Left lung (tissue), 10 donors: ENCODE measurements around the gene AP1M1. TPM values are rescaled to one million over a fixed set of nuclear protein-coding genes. Genes with fewer than 3 reads are reported as not detected.
A peak's percentile ranks its signal among the peaks of the same experiment; 100 is the strongest.
"Not testable (repeated sequence)": the region's sequence is repeated elsewhere in the genome, so short reads cannot be mapped to it uniquely, and the experiment has no call there.

Experiments used
- ATAC-seq: fragments of 200-7000 bp; cut with Tn5 transposase; one replicate; pipeline ENCODE4 v1.9.1; 2020; ENCODE audit warnings: moderate library complexity
- DNase-seq, 4 donors: peaks; one replicate each; pipeline ENCODE4 v3.0.0-alpha.2; 2013 to 2020
- H3K27ac ChIP-seq, 2 donors: fragments of 200-600 bp; sonication (generic) in 1 of 2; one replicate each; pipeline versions ENCODE4 v1.5.0 to v1.8.0; 2020 to 2021
- H3K27me3 ChIP-seq, 2 donors: fragments of 200-600 bp; sonication (generic) in 1 of 2; one replicate each; pipeline versions ENCODE4 v1.5.0 to v1.8.0; 2020 to 2021
- H3K36me3 ChIP-seq, 2 donors: fragments of 200-600 bp; sonication (generic) in 1 of 2; one replicate each; pipeline versions ENCODE4 v1.5.0 to v1.8.0; 2020 to 2021
- H3K4me1 ChIP-seq, 2 donors: fragments of 200-600 bp; one replicate each; pipeline ENCODE4 v1.8.0; 2021
- H3K4me3 ChIP-seq, 2 donors: fragments of 200-600 bp; sonication (generic) in 1 of 2; one replicate each; pipeline versions ENCODE4 v1.5.0 to v1.8.0; 2020 to 2021; ENCODE audit warnings: mild to moderate bottlenecking in 1 of 2
- H3K9me3 ChIP-seq, 2 donors: fragments of 200-600 bp; sonication (generic) in 1 of 2; one replicate each; pipeline versions ENCODE4 v1.5.0 to v1.8.0; 2020 to 2021
- CTCF ChIP-seq, 2 donors: fragments of 200-600 bp; sonication (generic) in 1 of 2; IDR thresholded peaks; one replicate each; pipeline versions ENCODE4 v1.5.0 to v1.8.0; 2021; ENCODE audit warnings: antibody characterized with exemption in 2 of 2
- intact Hi-C, 2 donors: fragments of 100-400 bp; cut with DNase I; formaldehyde crosslinking; loops; one replicate each; pipeline versions ENCODE4 v1.11.2 to v1.14.2; 2022
- polyA plus RNA-seq, 6 donors: library from polyadenylated mRNA; unstranded; fragments of 120-200 nt; gene quantifications; one replicate each; pipeline ENCODE4 v1.2.1, GENCODE V29; 2013; ENCODE audit not compliant: insufficient read length in 6 of 6
- total RNA-seq, 2 donors: library from RNA; stranded (reverse); fragmentation: NEBNext Ultra II Directional; extraction: Animal tissue kit (Norgen Biotek cat#: 25700); gene quantifications; one replicate each; pipeline ENCODE4 v1.2.1, GENCODE V29; 2021
- donor health status: DM: no; HTN: yes; CAD: no.
- donor health status: DM: no; HTN: no; CAD: no.

Gene AP1M1
- total and polyA plus RNA-seq, 8 donors: 51.2 to 73.9 (median 57.0) TPM

- Histone ChIP-seq H3K4me1 (peaks cover 0 to 7% of the 10 kb centered on the region in 2 donors), H3K9me3 (no peaks in the 10 kb centered on the region), H3K27me3 (no peaks in the 10 kb centered on the region), H3K27ac (no peak overlapping the region), H3K4me3 (no peak overlapping the region), H3K36me3 (no peaks in the 10 kb centered on the region)
- no peak for TF ChIP-seq CTCF (IDR thresholded peaks at IDR 0.05)
- intact Hi-C loops: no loop called here
- no peak for ATAC-seq
- DNase-seq: no peak
These were observed 30.7 kb upstream of the AP1M1 start for GRCh38 chr19:16167055-16167454.

DNA sequence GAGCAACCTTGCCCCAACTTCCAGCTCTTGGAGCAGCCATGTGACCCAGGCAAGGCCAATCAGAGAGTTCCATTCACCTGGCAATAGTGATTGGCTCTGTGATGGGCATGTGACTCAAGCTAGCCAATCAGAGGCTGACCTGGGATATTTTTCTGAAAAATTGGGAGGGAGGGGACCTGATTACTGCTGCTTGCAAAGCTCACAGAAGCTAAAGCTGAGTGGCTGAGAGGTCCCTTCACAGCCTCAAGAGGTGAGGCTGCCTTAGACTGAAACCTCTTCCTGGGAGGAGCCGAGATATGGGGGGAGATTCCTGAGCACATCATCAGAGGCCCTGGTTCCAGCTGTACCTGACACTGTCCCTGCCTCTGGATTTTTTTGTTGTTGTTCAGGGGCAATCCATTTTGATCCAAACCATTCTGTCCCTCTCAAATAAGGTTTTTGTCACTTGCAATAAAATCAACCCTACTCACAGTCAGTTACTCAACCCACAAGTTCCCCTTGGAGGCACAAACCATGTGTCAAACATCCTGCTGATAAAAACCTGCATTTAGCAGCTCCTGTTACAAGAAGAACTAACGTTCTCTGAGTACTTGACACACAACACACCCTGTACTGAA is 29.1 kb upstream of the AP1M1 start:
- TF ChIP-seq CTCF (IDR thresholded peaks at IDR 0.05): no peak
- no peaks in the 10 kb centered on the region for H3K36me3 ChIP-seq
- peak; percentile 54 for ATAC-seq
- intact Hi-C loops: no loop called here
- H3K27me3 ChIP-seq: no peaks in the 10 kb centered on the region
- no peak overlapping the region for H3K4me3 ChIP-seq
- H3K27ac ChIP-seq: peak overlapping the region in 1 of 2 donors; percentile 57
- H3K9me3 ChIP-seq: no peaks in the 10 kb centered on the region
- no peak for DNase-seq
- H3K4me1 ChIP-seq: peaks cover 0 to 7% of the 10 kb centered on the region in 2 donors

GRCh38 chr19:16170134-16170533 is 27.6 kb upstream of the AP1M1 start:
- H3K4me1 ChIP-seq: peaks cover 0 to 7% of the 10 kb centered on the region in 2 donors
- no peak overlapping the region for H3K4me3 ChIP-seq
- DNase-seq (no peak), ATAC-seq (no peak)
- no peak overlapping the region for H3K27ac ChIP-seq
- TF ChIP-seq CTCF (IDR thresholded peaks at IDR 0.05): no peak
- no peaks in the 10 kb centered on the region for H3K27me3 ChIP-seq
- no peaks in the 10 kb centered on the region for H3K36me3 ChIP-seq
- intact Hi-C loops: no loop called here
- no peaks in the 10 kb centered on the region for H3K9me3 ChIP-seq

- no peak for TF ChIP-seq CTCF (IDR thresholded peaks at IDR 0.05)
- intact Hi-C loops: no loop called here
- no peak for ATAC-seq
These were observed 21.8 kb upstream of the AP1M1 start for GRCh38 chr19:16175954-16176353.

DNA sequence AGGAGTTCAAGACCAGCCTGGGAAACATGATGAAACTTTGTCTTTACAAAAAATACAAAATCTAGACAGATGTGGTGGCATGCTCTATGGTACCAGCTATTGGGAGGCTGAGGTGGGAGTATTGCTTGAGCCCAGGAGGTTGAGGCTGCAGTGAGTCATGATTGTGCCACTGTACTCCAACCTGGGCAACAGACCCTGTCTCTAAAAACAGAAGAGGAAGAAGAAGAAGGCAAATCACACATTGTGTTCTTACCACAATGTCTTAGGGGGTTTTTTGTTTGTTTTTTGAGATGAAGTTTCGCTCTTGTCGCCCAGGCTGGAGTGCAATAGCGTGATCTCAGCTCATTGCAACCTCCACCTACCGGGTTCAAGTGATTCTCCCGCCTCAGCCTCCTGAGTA is 18.8 kb upstream of the AP1M1 start:
- H3K27ac ChIP-seq, H3K9me3 ChIP-seq, H3K4me3 ChIP-seq, H3K36me3 ChIP-seq, ATAC-seq, intact Hi-C loops, H3K4me1 ChIP-seq, DNase-seq: not testable (repeated sequence)
- H3K27me3 ChIP-seq: peaks cover 0 to 16% of the 10 kb centered on the region in 2 donors

More at GRCh38 chr19:16175954-16176353, 21.8 kb upstream of the AP1M1 start:
- Histone ChIP-seq H3K27ac (no peak overlapping the region), H3K27me3 (peaks cover 0 to 3% of the 10 kb centered on the region in 2 donors), H3K36me3 (no peaks in the 10 kb centered on the region), H3K9me3 (no peaks in the 10 kb centered on the region), H3K4me3 (no peak overlapping the region), H3K4me1 (no peaks in the 10 kb centered on the region)
- no peak for DNase-seq

DNA sequence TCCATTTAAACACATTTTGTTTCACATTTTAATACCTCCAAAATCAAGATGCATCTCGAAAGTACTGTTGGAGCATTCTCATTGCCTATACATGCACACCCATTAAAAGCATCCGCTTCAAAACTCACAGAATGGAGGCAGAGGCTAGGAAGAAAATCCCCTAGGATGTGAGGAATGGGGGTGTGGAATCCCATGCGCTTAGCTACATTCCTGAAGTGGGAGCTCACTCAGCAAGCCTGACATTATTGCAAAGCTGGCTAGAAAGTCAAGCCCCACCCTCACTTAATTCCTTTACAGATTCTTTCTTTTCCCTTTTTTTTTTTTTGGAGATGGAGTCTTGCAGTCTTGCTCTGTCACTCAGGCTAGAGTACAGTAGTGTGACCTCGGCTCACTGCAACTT is 17.1 kb upstream of the AP1M1 start:
- intact Hi-C loops: loop anchor here in 1 of 2 donors (5.0 kb wide), 1 partner anchor 138 kb away; no protein-coding TSS in a partner anchor
- TF ChIP-seq CTCF (IDR thresholded peaks at IDR 0.05): no peak

More for the DNA sequence above, 17.1 kb upstream of the AP1M1 start:
- peaks cover 0 to 16% of the 10 kb centered on the region in 2 donors for H3K27me3 ChIP-seq
- ATAC-seq (no peak), DNase-seq (no peak)
- H3K4me1 ChIP-seq: peaks cover 0 to 10% of the 10 kb centered on the region in 2 donors
- no peak overlapping the region for H3K4me3 ChIP-seq
- H3K27ac ChIP-seq: no peak overlapping the region
- no peaks in the 10 kb centered on the region for H3K9me3 ChIP-seq
- no peaks in the 10 kb centered on the region for H3K36me3 ChIP-seq
